ENCODE results near the gene PROS1. TPM values are rescaled to one million over a fixed set of nuclear protein-coding genes. Genes with fewer than 3 reads are reported as not detected.

Gene PROS1
- total and polyA plus RNA-seq, 2 of the 8 experiments (the other 6 are each of a cell fraction or from before 2014, with no cell fraction given): 0.65 to 2.5 TPM

- no peak overlapping the region for H2BK15ac ChIP-seq (ENCODE audit: low read length)
- FAIRE-seq (no peak), DNase-seq (ENCODE audit: low read depth in 1 of 2, low spot score in 2 of 2) (no peak)
- no peak overlapping the region for H3K4me3 ChIP-seq (ENCODE audit: extremely low read depth in 1 of 4, insufficient read depth in 2 of 4, low read depth in 3 of 4, low read length in 4 of 4)
- H3K14ac ChIP-seq (ENCODE audit: insufficient read length): no peak overlapping the region
- no peak overlapping the region for H4K8ac ChIP-seq (ENCODE audit: extremely low read depth, insufficient read depth, low read length)
- ChIA-PET CTCF (ENCODE audit: partially characterized antibody) (no interaction called here), POLR2A (ENCODE audit: partially characterized antibody) (no interaction called here)
- no peaks in the 10 kb centered on the region for H3K27me3 ChIP-seq (replicated peaks in 1 of 4; ENCODE audit: control insufficient read depth in 3 of 4, extremely low read depth in 1 of 4, insufficient read depth in 3 of 4, low read length in 3 of 4)
- H3K4ac ChIP-seq (replicated peaks; ENCODE audit: insufficient read length, low read depth, low read length): no peak overlapping the region
- no peak overlapping the region for H4K5ac ChIP-seq (ENCODE audit: insufficient read length, low read depth, low read length)
- H2BK5ac ChIP-seq (ENCODE audit: low read depth, low read length): no peak overlapping the region
- no peak overlapping the region for H3K23ac ChIP-seq (ENCODE audit: insufficient read length)
- no peaks in the 10 kb centered on the region for H3K79me2 ChIP-seq (ENCODE audit: control insufficient read depth in 1 of 2, insufficient read depth in 2 of 2, low read length in 2 of 2)
- no peak overlapping the region for H2AK5ac ChIP-seq (ENCODE audit: low read depth, low read length)
- no peak overlapping the region for H2BK120ac ChIP-seq (replicated peaks; ENCODE audit: low read depth, low read length)
- H4K20me1 ChIP-seq (replicated peaks in 1 of 2; ENCODE audit: control insufficient read depth in 1 of 2, insufficient read depth in 2 of 2, low read length in 2 of 2): no peaks in the 10 kb centered on the region
- H3K4me1 ChIP-seq (replicated peaks in 1 of 4; ENCODE audit: control insufficient read depth in 3 of 4, insufficient read depth in 4 of 4, low read length in 3 of 4): no peaks in the 10 kb centered on the region
- H4K91ac ChIP-seq (replicated peaks; ENCODE audit: insufficient read length, low read length): no peak overlapping the region
- no peak overlapping the region for H3K18ac ChIP-seq (ENCODE audit: extremely low read depth, low read length)
- peaks cover 27 to 40% of the 10 kb centered on the region in 2 experiments for H3K9me3 ChIP-seq (ENCODE audit: insufficient read depth in 2 of 2, low read depth in 1 of 2, low read length in 1 of 2)
- H3K79me1 ChIP-seq (ENCODE audit: low read depth, low read length): no peaks in the 10 kb centered on the region
- H3K36me3 ChIP-seq (ENCODE audit: control insufficient read depth in 2 of 4, insufficient read depth in 4 of 4, low read length in 3 of 4): no peaks in the 10 kb centered on the region
- TF ChIP-seq RFX5 (IDR thresholded peaks at IDR 0.05; ENCODE audit: borderline replicate concordance, low read depth, low read length): no peak
- no peak for TF ChIP-seq HDAC6 (IDR thresholded peaks at IDR 0.05; ENCODE audit: low read depth, low read length)
- TF ChIP-seq SAP30 (IDR thresholded peaks at IDR 0.05; ENCODE audit: insufficient read depth, insufficient replicate concordance, low read length): no peak
- TF ChIP-seq CTBP2 (IDR thresholded peaks at IDR 0.05; ENCODE audit: borderline replicate concordance, insufficient read depth, insufficient read length, low read length): no peak
- TF ChIP-seq CEBPB (IDR thresholded peaks at IDR 0.05; ENCODE audit: low read depth, low read length): no peak
- TF ChIP-seq GABPA (IDR thresholded peaks at IDR 0.05; ENCODE audit: borderline replicate concordance, insufficient read depth, low read length): no peak
- no peak for TF ChIP-seq NANOG (IDR thresholded peaks at IDR 0.05; ENCODE audit: insufficient read depth, low read depth, low read length, poor library complexity, severe bottlenecking)
- TF ChIP-seq E2F6 (IDR thresholded peaks at IDR 0.05): no peak
- TF ChIP-seq KDM4A (IDR thresholded peaks at IDR 0.05; ENCODE audit: low read depth, low read length, severe bottlenecking): no peak
- no peak for TF ChIP-seq SP2 (IDR thresholded peaks at IDR 0.05; ENCODE audit: low read length)
- TF ChIP-seq EZH2 (IDR thresholded peaks at IDR 0.05; ENCODE audit: low read depth, low read length, severe bottlenecking): no peak
- no peak for TF ChIP-seq YY1 (IDR thresholded peaks at IDR 0.05; ENCODE audit: low read depth, low read length)
- no peak for TF ChIP-seq EP300 (IDR thresholded peaks at IDR 0.05; ENCODE audit: borderline replicate concordance in 1 of 2, low read depth in 2 of 2, low read length in 2 of 2)
- H3K4me2 ChIP-seq (ENCODE audit: insufficient read depth in 1 of 2, low read depth in 2 of 2, low read length in 2 of 2): no peak overlapping the region
- no peak overlapping the region for H2BK12ac ChIP-seq (ENCODE audit: low read depth, low read length)
- no peaks in the 10 kb centered on the region for H3K23me2 ChIP-seq (ENCODE audit: low read depth, low read length)
- no peak overlapping the region for H2BK20ac ChIP-seq (ENCODE audit: low read length)
- H3K56ac ChIP-seq (replicated peaks; ENCODE audit: insufficient read length, low read depth, low read length): no peak overlapping the region
- no peak overlapping the region for H3K9ac ChIP-seq (replicated peaks in 1 of 4; ENCODE audit: extremely low read depth in 1 of 4, low read depth in 3 of 4, low read length in 3 of 4)
- WGBS, 2 experiments (ENCODE audit: extremely low coverage in 1 of 2, insufficient coverage in 1 of 2, insufficient read length in 1 of 2, insufficient replicate concordance in 2 of 2, low coverage in 1 of 2, low lambda C conversion rate in 2 of 2, missing lambda C conversion rate in 1 of 2): 83% methylated on average over 7 of the region's 9 CpGs; no CpG with 5 or more reads in 1 of the 2 experiments
- H3K27ac ChIP-seq (ENCODE audit: low read depth, low read length): no peak overlapping the region
- H2AFZ ChIP-seq (ENCODE audit: low read length): no peak overlapping the region
Observed at GRCh38 chr3:93906245-93906644, 67.5 kb downstream of the PROS1 start.
